Endothelial cell (in vitro differentiated cells): Measurements from ENCODE around the gene LARGE1. TPM values are rescaled to one million over a fixed set of nuclear protein-coding genes. Genes with fewer than 3 reads are reported as not detected.

Experiments
- DNase-seq: peaks from one replicate; pipeline ENCODE4 v3.0.0; 2021; ENCODE audit warnings: low spot score
- H3K27ac Mint-ChIP-seq: one replicate; pipeline ENCODE4 v1.8.0; 2021; ENCODE audit warnings: mixed read lengths, inconsistent platforms; ENCODE audit not compliant: unreplicated experiment
- H3K27me3 Mint-ChIP-seq: one replicate; pipeline ENCODE4 v1.8.0; 2021; ENCODE audit warnings: mild to moderate bottlenecking, moderate library complexity, mixed read lengths, inconsistent platforms; ENCODE audit not compliant: unreplicated experiment
- H3K36me3 Mint-ChIP-seq: one replicate; pipeline ENCODE4 v1.8.0; 2021; ENCODE audit warnings: mild to moderate bottlenecking, low read depth, mixed read lengths, inconsistent platforms; ENCODE audit not compliant: unreplicated experiment
- H3K4me1 Mint-ChIP-seq: one replicate; pipeline ENCODE4 v1.8.0; 2021; ENCODE audit warnings: mild to moderate bottlenecking, mixed read lengths, inconsistent platforms; ENCODE audit not compliant: unreplicated experiment
- H3K4me3 Mint-ChIP-seq: one replicate; pipeline ENCODE4 v1.8.0; 2021; ENCODE audit warnings: mild to moderate bottlenecking, mixed read lengths, inconsistent platforms; ENCODE audit not compliant: unreplicated experiment
- H3K9me3 Mint-ChIP-seq: one replicate; pipeline ENCODE4 v1.8.0; 2021; ENCODE audit warnings: mixed read lengths, inconsistent platforms; ENCODE audit not compliant: unreplicated experiment
- CTCF ChIP-seq: fragments of 200-600 bp; sonication (generic); IDR thresholded peaks from one replicate; pipeline ENCODE4 v1.5.0; 2021; ENCODE audit warnings: antibody characterized with exemption; ENCODE audit not compliant: unreplicated experiment
- total RNA-seq: library from RNA; stranded (reverse); fragmentation: NEBNext Ultra II Directional; extraction: Animal tissue kit (Norgen Biotek cat#: 25700); gene quantifications from one replicate; pipeline ENCODE4 v1.2.1, GENCODE V29; 2021; ENCODE audit not compliant: unreplicated experiment

Gene LARGE1
- total RNA-seq, 1 donor from 2014 or later, result 25.4 TPM

GRCh38 chr22:33274214-33275072 lies 645.8 kb downstream of the LARGE1 start:
- TF ChIP-seq CTCF, result peak; percentile 79
- peaks cover 2% of the 10 kb centered on the region for H3K27me3 Mint-ChIP-seq
- no peak overlapping the region for H3K4me3 Mint-ChIP-seq
- H3K36me3 Mint-ChIP-seq, result peaks cover 10% of the 10 kb centered on the region
- H3K27ac Mint-ChIP-seq, result no peak overlapping the region
- peaks cover 6% of the 10 kb centered on the region for H3K4me1 Mint-ChIP-seq
- DNase-seq, result peak; percentile 67
- no peaks in the 10 kb centered on the region for H3K9me3 Mint-ChIP-seq

- Mint-ChIP-seq H3K4me1 (no peaks in the 10 kb centered on the region), H3K27ac (no peak overlapping the region), H3K36me3 (peaks cover 3% of the 10 kb centered on the region), H3K9me3 (no peaks in the 10 kb centered on the region), H3K27me3 (no peaks in the 10 kb centered on the region), H3K4me3 (no peak overlapping the region)
- TF ChIP-seq CTCF, result no peak
- no peak for DNase-seq
These were observed 647.4 kb downstream of the LARGE1 start for GRCh38 chr22:33272871-33273270.

GRCh38 chr22:33272180-33272579 lies 648.1 kb downstream of the LARGE1 start:
- no peaks in the 10 kb centered on the region for H3K27me3 Mint-ChIP-seq
- H3K9me3 Mint-ChIP-seq, result no peaks in the 10 kb centered on the region
- no peak overlapping the region for H3K27ac Mint-ChIP-seq
- no peak for TF ChIP-seq CTCF
- DNase-seq, result no peak
- no peak overlapping the region for H3K4me3 Mint-ChIP-seq
- peaks cover 3% of the 10 kb centered on the region for H3K36me3 Mint-ChIP-seq
- no peaks in the 10 kb centered on the region for H3K4me1 Mint-ChIP-seq

- H3K27ac Mint-ChIP-seq, result no peak overlapping the region
- peaks cover 3% of the 10 kb centered on the region for H3K36me3 Mint-ChIP-seq
- H3K9me3 Mint-ChIP-seq, result no peaks in the 10 kb centered on the region
- DNase-seq, result no peak
- no peak overlapping the region for H3K4me3 Mint-ChIP-seq
- H3K4me1 Mint-ChIP-seq, result no peaks in the 10 kb centered on the region
- H3K27me3 Mint-ChIP-seq, result no peaks in the 10 kb centered on the region
- TF ChIP-seq CTCF, result no peak
These were observed 648.7 kb downstream of the LARGE1 start for GRCh38 chr22:33271390-33272161.

GRCh38 chr22:33270596-33270995 lies 649.7 kb downstream of the LARGE1 start:
- Mint-ChIP-seq H3K27me3 (no peaks in the 10 kb centered on the region), H3K9me3 (no peaks in the 10 kb centered on the region), H3K27ac (no peak overlapping the region), H3K4me1 (no peaks in the 10 kb centered on the region), H3K4me3 (no peak overlapping the region), H3K36me3 (peaks cover 3% of the 10 kb centered on the region)
- DNase-seq, result no peak
- no peak for TF ChIP-seq CTCF
